Suprapubic skin (tissue), 4 donors: ENCODE measurements around the gene HSPB9. TPM values are rescaled to one million over a fixed set of nuclear protein-coding genes. Genes with fewer than 3 reads are reported as not detected.

ENCODE experiments used
- DNase-seq, 2 donors: peaks; one replicate each; pipeline ENCODE4 v3.0.0-alpha.2; 2019; ENCODE audit warnings: low spot score in 2 of 2
- H3K27ac ChIP-seq: fragments of 200-600 bp; sonication (generic); one replicate; pipeline ENCODE4 v1.5.1; 2019
- H3K27me3 ChIP-seq: fragments of 200-600 bp; sonication (generic); one replicate; pipeline ENCODE4 v1.5.1; 2019
- H3K36me3 ChIP-seq: fragments of 200-600 bp; sonication (generic); one replicate; pipeline ENCODE4 v1.5.1; 2019
- H3K4me1 ChIP-seq: fragments of 200-600 bp; sonication (generic); one replicate; pipeline ENCODE4 v1.5.1; 2019
- H3K4me3 ChIP-seq: fragments of 200-600 bp; sonication (generic); one replicate; pipeline ENCODE4 v1.5.1; 2019; ENCODE audit warnings: mild to moderate bottlenecking
- H3K9me3 ChIP-seq: fragments of 200-600 bp; sonication (generic); one replicate; pipeline ENCODE4 v1.5.1; 2019
- EP300 ChIP-seq: sonication (generic); formaldehyde crosslinking; IDR thresholded peaks from one replicate; pipeline ENCODE4 v1.6.1; 2017; ENCODE audit warnings: antibody characterized with exemption
- POLR2A ChIP-seq, 2 donors: fragments of 450-650 bp; IDR thresholded peaks; one replicate each; pipeline ENCODE4 v1.6.1; 2017; ENCODE audit warnings: antibody characterized with exemption in 2 of 2, mild to moderate bottlenecking in 2 of 2, moderate library complexity in 2 of 2
- POLR2AphosphoS5 ChIP-seq, 3 donors: sonication (generic); formaldehyde crosslinking; IDR thresholded peaks; one replicate each; pipeline ENCODE4 v1.6.1; 2017; ENCODE audit warnings: antibody characterized with exemption in 3 of 3
- WGBS: methylation state at CpG from one replicate; pipeline ENCODE4 v1.1.5; 2018; 5-methylcytosine and 5-hydroxymethylcytosine counted together
- total RNA-seq, 4 donors: library from RNA; depleted of rRNA; stranded (reverse); fragments of >200 nt; gene quantifications; one replicate each; pipeline ENCODE4 v1.1.0, GENCODE V29; 2016
- TF ChIP-seq, protein P1 (sequence below), 2 donors: fragments of 200-600 bp in 1 of 2; fragments of 450-650 bp in 1 of 2; sonication (generic) in 1 of 2; IDR thresholded peaks; one replicate each; pipeline ENCODE4 v1.5.1; 2016 to 2019; ENCODE audit warnings: antibody characterized with exemption in 2 of 2, mild to moderate bottlenecking in 1 of 2, moderate library complexity in 1 of 2

HSPB9 gene
- total RNA-seq, 4 donors from 2014 or later, result 0.31 to 0.48 TPM; not detected in 2

DNA sequence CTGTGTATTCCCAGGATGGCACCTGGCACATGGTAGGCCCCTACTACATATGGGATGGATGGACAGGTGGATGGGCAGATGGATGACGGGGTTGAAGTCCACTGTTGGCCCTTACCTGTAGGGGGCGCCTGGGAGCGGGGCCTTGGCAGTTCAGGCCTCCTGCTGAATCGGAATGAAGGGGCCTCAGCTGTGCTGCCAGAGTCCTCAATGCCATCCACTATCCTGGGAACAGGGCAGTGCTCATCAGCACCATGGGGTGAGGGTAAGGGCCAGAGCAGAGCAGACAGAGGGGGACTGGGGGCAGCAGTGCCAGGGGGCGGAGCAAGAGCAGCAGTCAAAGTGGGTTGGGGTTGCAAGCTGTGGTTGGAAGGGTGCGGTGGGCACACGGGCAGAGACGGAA lies 40.5 kb downstream of the HSPB9 start:
- WGBS, result 50% methylated on average over 8 of the region's 8 CpGs
- H3K9me3 ChIP-seq, result no peaks in the 10 kb centered on the region
- no peak overlapping the region for H3K27ac ChIP-seq
- TF ChIP-seq POLR2A (IDR thresholded peaks at IDR 0.05), result no peak
- no peak for TF ChIP-seq POLR2AphosphoS5 (IDR thresholded peaks at IDR 0.05)
- TF ChIP-seq, protein P1, sequence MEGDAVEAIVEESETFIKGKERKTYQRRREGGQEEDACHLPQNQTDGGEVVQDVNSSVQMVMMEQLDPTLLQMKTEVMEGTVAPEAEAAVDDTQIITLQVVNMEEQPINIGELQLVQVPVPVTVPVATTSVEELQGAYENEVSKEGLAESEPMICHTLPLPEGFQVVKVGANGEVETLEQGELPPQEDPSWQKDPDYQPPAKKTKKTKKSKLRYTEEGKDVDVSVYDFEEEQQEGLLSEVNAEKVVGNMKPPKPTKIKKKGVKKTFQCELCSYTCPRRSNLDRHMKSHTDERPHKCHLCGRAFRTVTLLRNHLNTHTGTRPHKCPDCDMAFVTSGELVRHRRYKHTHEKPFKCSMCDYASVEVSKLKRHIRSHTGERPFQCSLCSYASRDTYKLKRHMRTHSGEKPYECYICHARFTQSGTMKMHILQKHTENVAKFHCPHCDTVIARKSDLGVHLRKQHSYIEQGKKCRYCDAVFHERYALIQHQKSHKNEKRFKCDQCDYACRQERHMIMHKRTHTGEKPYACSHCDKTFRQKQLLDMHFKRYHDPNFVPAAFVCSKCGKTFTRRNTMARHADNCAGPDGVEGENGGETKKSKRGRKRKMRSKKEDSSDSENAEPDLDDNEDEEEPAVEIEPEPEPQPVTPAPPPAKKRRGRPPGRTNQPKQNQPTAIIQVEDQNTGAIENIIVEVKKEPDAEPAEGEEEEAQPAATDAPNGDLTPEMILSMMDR (IDR thresholded peaks at IDR 0.05), result no peak
- TF ChIP-seq EP300, result no peak
- H3K4me1 ChIP-seq, result no peaks in the 10 kb centered on the region
- H3K36me3 ChIP-seq, result no peaks in the 10 kb centered on the region
- H3K4me3 ChIP-seq, result no peak overlapping the region
- no peaks in the 10 kb centered on the region for H3K27me3 ChIP-seq
- no peak for DNase-seq

DNA sequence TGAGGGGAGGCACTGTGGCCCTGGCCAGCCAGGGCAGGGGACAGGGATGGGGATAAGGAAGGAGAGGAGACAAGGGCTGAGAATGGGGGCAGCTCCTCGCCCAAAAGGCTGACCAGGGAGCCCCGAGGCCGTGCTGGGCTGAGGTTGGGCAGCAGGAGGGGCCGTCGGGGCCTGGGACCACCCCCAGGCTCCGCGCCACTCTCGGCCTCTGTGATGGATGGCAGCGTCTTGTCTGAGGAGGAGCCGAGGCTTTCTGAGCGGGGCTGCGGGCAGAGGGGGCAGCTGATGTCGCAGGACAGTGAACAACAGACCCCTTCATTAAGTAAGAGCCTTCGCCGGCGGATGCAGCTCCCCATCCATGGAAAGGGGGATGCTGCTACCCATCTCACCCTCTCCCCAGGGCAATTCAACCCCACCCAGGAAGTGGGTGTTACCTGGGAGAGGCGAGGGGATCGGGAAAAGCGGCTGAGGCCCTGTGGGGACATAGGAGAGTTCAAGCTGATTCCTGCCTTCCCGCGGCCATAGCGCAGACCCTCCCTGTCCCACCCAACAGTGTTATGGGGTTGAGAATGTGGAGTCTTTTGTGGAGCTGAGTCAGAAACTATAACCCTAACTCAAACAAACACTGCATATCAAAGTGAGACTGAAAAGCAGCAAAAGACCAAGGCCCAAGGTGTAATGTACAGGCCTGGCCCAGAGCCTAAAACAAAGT lies 41.2 kb downstream of the HSPB9 start:
- H3K27me3 ChIP-seq, result no peaks in the 10 kb centered on the region
- no peaks in the 10 kb centered on the region for H3K36me3 ChIP-seq
- DNase-seq, result no peak
- H3K9me3 ChIP-seq, result no peaks in the 10 kb centered on the region
- no peak overlapping the region for H3K27ac ChIP-seq
- H3K4me1 ChIP-seq, result no peaks in the 10 kb centered on the region
- no peak for TF ChIP-seq POLR2A (IDR thresholded peaks at IDR 0.05)
- TF ChIP-seq POLR2AphosphoS5 (IDR thresholded peaks at IDR 0.05), result no peak
- TF ChIP-seq, protein P1 (IDR thresholded peaks at IDR 0.05), result no peak
- TF ChIP-seq EP300, result no peak
- no peak overlapping the region for H3K4me3 ChIP-seq
- WGBS, result 43% methylated on average over 18 of the region's 22 CpGs

DNA sequence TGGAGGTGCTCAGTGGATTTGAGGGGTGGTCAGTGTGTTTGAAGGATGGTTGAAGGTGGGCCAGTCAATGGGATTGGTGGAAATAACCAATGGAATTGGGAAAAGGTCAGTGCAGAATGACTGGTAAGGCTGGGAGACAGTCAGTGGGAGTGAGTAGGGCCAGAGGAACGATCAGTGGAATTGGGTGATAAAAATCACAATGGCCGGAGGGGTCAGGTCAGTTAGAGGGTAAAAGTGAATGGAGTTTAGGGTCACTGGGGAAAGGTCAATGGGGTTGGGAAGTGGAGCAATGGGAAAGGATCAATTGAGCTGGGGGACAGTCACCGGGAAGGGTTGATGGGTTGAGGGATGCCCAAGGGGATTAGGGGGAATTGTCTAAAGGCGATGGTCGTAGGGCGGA lies 43.1 kb downstream of the HSPB9 start:
- H3K4me1 ChIP-seq, result no peaks in the 10 kb centered on the region
- H3K9me3 ChIP-seq, result no peaks in the 10 kb centered on the region
- no peak overlapping the region for H3K4me3 ChIP-seq
- no peak for DNase-seq
- no peaks in the 10 kb centered on the region for H3K36me3 ChIP-seq
- TF ChIP-seq, protein P1 (IDR thresholded peaks at IDR 0.05), result no peak
- H3K27me3 ChIP-seq, result no peaks in the 10 kb centered on the region
- H3K27ac ChIP-seq, result no peak overlapping the region
- 85% methylated on average over 6 of the region's 6 CpGs for WGBS

DNA sequence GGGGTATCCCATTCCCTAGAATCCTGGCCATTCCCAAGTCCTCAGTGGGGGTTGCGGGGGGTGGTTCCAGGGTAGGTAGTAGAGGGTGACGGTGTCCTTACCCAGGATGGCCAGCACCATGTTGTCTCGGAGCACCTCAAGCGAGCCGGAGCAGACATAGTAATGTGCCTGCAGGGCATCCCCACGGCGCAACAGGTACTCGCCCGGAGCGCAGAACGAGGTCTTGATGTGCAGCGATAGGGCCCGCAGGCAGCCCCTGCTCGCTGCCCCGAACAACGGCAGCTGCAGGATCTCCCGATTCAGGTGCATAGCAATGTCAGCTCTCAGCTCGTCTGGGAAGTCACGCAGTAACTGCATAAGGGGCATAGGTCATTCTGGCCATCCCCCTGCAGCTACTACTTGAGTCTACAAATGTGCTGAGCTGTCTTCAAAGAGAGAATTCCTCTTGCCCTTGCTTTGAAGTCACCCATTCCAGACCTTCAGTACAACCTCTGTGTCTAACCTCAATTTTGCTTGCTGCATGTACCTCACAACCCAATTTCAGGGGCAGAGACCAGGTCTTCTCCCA lies 43.7 kb downstream of the HSPB9 start:
- DNase-seq, result no peak
- H3K9me3 ChIP-seq, result no peaks in the 10 kb centered on the region
- no peaks in the 10 kb centered on the region for H3K27me3 ChIP-seq
- TF ChIP-seq POLR2AphosphoS5 (IDR thresholded peaks at IDR 0.05) (no peak), POLR2A (IDR thresholded peaks at IDR 0.05) (no peak), EP300 (no peak)
- TF ChIP-seq, protein P1 (IDR thresholded peaks at IDR 0.05), result no peak
- WGBS, result 89% methylated on average over 13 of the region's 19 CpGs
- no peak overlapping the region for H3K27ac ChIP-seq
- no peak overlapping the region for H3K4me3 ChIP-seq
- no peaks in the 10 kb centered on the region for H3K36me3 ChIP-seq
- no peaks in the 10 kb centered on the region for H3K4me1 ChIP-seq

DNA sequence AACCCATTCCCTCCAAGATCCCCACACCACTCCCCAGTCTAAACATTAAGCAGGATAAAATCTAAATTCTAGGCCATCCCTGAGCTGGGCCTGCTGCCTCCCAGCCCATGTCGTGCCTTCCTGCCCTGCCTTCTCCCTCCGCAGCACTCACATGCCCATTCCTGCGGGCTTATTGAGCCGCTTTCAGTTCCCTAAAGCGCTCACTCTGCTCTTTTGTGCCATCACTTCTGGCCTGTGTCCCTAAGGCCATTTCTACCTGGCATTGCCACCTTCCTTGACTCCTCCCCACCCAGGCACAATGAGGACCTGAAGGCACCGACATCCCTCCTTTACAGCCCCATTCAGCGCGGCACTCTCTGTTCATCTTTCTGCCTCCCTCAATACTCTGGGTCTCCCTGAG lies 45.2 kb downstream of the HSPB9 start:
- no peaks in the 10 kb centered on the region for H3K36me3 ChIP-seq
- WGBS, result 91% methylated on average over 8 of the region's 8 CpGs
- DNase-seq, result no peak
- no peak overlapping the region for H3K27ac ChIP-seq
- no peaks in the 10 kb centered on the region for H3K4me1 ChIP-seq
- H3K27me3 ChIP-seq, result no peaks in the 10 kb centered on the region
- TF ChIP-seq EP300, result no peak
- TF ChIP-seq, protein P1 (IDR thresholded peaks at IDR 0.05), result no peak
- TF ChIP-seq POLR2A (IDR thresholded peaks at IDR 0.05), result no peak
- no peak for TF ChIP-seq POLR2AphosphoS5 (IDR thresholded peaks at IDR 0.05)
- H3K9me3 ChIP-seq, result no peaks in the 10 kb centered on the region
- no peak overlapping the region for H3K4me3 ChIP-seq
